ENCODE measurements around the gene PODXL.

PODXL gene

DNA sequence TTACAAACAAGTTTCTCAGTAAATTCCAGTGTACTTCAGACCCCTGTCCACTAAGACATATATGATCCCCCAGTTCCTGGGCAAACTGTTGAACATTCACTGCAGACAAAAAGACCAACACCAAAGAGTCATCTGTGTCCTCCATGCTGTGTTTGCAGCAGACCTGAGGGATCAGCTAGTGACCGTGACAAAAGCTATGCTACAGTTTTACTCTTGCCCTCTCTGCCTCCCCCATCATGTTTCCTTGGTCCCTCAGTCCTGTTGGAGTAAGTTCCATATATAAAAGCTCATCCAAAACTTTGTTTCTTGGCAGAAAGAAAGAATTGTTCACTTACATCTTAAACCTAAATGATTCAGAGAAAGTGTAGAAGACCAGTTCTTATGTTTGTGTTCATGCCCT, 56.1 kb downstream of the PODXL start:
- ChIA-PET POLR2A (no interaction called here), CTCF (interaction anchor here (0.6 to 11.1 kb wide), 4 partner anchors 9 to 151 kb away, joined by 3 to 145 read pairs (median 60); no protein-coding TSS in a partner anchor)
- no peak for DNase-seq (ENCODE audit: low read depth, low spot score)
- TF ChIP-seq, protein P1, sequence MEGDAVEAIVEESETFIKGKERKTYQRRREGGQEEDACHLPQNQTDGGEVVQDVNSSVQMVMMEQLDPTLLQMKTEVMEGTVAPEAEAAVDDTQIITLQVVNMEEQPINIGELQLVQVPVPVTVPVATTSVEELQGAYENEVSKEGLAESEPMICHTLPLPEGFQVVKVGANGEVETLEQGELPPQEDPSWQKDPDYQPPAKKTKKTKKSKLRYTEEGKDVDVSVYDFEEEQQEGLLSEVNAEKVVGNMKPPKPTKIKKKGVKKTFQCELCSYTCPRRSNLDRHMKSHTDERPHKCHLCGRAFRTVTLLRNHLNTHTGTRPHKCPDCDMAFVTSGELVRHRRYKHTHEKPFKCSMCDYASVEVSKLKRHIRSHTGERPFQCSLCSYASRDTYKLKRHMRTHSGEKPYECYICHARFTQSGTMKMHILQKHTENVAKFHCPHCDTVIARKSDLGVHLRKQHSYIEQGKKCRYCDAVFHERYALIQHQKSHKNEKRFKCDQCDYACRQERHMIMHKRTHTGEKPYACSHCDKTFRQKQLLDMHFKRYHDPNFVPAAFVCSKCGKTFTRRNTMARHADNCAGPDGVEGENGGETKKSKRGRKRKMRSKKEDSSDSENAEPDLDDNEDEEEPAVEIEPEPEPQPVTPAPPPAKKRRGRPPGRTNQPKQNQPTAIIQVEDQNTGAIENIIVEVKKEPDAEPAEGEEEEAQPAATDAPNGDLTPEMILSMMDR (IDR thresholded peaks at IDR 0.05; ENCODE audit: insufficient read depth, low read length, missing control alignments) = no peak
- H3K4me3 ChIP-seq (ENCODE audit: low read depth, low read length) = no peak overlapping the region

DNA sequence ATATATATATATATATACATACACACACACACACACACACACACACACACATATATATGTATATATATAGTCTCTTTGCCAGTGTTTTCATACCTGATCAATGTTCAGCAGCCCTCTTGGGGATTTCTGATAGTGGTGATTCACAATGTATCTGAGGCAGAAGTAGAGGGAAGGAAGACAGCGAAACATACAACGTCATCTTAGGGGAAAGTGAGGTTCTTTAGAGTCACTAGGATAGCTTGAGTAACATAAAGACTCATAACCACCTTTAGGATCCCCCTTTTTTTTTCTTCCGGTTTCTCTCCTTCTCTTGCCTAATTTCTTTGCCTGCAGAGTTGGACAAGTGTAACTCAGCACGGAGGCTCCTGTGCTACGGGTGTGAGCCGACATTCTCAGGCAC, 56.6 kb downstream of the PODXL start:
- ChIA-PET POLR2A (no interaction called here), CTCF (interaction anchor here (0.6 to 11.1 kb wide), 3 partner anchors 9 to 94 kb away, joined by 5 to 145 read pairs (median 114); no protein-coding TSS in a partner anchor)
- TF ChIP-seq, protein P1 (IDR thresholded peaks at IDR 0.05; ENCODE audit: insufficient read depth, low read length, missing control alignments) = no peak
- no peak for DNase-seq (ENCODE audit: low read depth, low spot score)
- no peak overlapping the region for H3K4me3 ChIP-seq (ENCODE audit: low read depth, low read length)

DNA sequence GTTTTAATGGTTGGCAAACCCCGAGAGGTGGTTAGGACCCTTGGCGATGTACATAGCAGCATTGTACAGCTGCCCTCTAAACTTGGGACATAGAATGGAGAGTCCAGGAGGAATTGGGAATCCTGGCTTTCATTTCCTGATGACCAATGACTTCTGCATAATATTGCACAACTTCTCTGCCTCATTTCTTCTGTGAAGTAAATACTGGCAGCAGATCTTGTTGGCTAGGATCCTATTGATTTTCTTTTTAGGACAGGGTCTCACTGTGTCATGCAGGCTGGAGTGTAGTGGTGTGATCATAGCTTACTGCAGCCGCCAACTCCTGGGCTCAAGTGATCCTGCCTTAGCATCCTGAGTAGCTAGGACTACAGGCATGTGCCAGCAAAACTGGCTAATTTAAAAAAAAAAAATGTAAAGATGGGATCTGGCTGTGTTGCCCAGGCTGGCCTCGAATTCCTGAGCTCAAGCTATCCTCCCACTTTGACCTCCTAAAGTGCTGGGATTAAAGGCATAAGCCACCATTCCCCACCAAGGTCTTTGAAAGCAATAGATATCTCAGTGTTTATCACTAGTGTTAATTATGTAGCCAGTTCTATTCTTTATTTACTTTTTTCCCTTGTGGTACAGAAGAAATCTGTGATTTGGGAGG, 58.1 kb downstream of the PODXL start:
- CTCF ChIA-PET = interaction anchor here (0.9 to 9.1 kb wide), 3 partner anchors 10 to 157 kb away, joined by 3 to 145 read pairs (median 7); no protein-coding TSS in a partner anchor
- H3K4me3 ChIP-seq (ENCODE audit: low read depth, low read length) = no peak overlapping the region
- TF ChIP-seq, protein P1 (IDR thresholded peaks at IDR 0.05; ENCODE audit: insufficient read depth, low read length, missing control alignments) = no peak
- DNase-seq (ENCODE audit: low read depth, low spot score) = no peak
- POLR2A ChIA-PET = interaction anchor here (0.6 kb wide), 1 partner anchor 16 kb away, joined by 3 read pairs; no protein-coding TSS in a partner anchor

DNA sequence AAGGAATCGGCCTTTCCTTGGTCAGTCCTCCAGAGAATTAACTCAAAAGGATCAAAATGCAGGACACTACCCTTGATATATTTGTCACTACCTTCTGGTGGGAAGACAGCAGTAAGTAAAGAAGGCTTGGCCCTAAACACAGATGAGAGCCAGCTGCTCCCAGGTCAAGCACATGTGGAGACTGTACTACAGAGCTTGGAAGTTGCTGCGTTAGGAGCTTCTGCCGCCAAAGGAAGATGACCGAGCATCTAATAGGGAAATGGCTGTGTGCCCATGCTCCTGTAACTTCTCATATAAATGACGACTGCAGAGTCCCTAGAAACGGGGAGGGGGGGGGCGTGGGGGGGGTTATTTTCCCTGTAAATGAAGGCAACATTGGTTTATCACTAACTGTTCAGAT, 59.0 kb downstream of the PODXL start:
- POLR2A ChIA-PET = no interaction called here
- TF ChIP-seq, protein P1 (IDR thresholded peaks at IDR 0.05; ENCODE audit: insufficient read depth, low read length, missing control alignments) = no peak
- DNase-seq (ENCODE audit: low read depth, low spot score) = no peak
- H3K4me3 ChIP-seq (ENCODE audit: low read depth, low read length) = no peak overlapping the region
- CTCF ChIA-PET = interaction anchor here (0.8 to 9.1 kb wide), 4 partner anchors 12 to 192 kb away, joined by 3 to 145 read pairs (median 5); no protein-coding TSS in a partner anchor

DNA sequence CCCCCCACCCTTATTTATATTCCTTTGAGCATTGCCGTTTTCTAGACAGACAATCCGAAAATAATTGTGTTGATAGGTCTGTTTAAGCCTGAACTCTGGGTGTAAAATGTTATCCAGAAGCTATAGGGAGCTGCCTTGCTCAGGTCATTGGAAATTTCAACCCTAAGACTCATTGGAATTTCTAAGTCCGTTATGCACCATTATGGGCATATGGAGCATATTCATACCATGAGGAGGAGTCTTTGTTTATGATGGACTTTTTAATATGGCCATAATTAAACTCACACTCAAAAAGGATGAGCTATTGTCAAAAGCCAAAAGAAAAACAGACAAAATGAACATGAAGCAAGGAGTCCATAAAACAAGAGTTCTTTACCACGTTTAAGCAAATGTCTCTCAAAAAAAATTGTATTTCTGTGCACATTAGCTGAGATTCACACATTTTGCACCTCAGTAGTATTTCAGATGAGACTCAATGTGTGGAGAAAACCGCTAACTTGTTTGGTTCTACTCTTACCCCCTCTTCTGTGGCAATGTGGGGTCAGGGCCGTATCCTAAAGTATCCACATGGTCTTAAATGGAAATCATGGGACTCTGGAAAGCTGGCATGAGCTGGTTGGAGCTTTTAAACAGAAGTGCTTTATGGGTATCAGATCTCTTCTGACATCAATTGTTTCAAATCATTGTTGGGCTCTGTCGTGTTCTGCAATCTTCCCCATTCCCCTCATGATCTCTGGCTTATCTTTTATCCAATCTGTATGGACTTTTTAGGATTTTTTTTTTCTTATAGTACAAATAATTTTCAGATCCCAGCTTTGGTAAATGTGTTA, 60.5 kb downstream of the PODXL start:
- TF ChIP-seq, protein P1 (IDR thresholded peaks at IDR 0.05; ENCODE audit: insufficient read depth, low read length, missing control alignments) = no peak
- POLR2A ChIA-PET = no interaction called here
- DNase-seq (ENCODE audit: low read depth, low spot score) = no peak
- CTCF ChIA-PET = interaction anchor here (0.6 to 10.7 kb wide), 4 partner anchors 10 to 284 kb away, joined by 3 to 114 read pairs (median 4); no protein-coding TSS in a partner anchor
- no peak overlapping the region for H3K4me3 ChIP-seq (ENCODE audit: low read depth, low read length)

DNA sequence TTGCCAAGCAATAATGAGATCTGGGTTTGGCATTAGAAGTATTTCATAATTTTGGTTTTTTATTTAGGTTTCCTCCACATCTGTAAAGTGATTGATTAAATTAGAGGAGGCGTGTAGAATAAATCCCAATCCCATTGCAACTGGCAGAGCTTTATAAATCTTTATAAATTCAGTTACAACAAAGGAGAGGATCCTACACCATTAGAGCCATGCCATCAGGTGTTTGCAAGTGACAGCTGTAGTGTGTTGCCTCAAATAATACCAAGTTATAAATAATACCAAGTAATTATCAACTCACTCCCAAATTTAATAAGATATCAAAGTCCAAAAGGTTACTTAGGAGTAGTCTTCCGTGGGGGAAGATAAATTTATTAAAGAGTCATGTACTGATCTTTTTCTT, 62.2 kb downstream of the PODXL start:
- CTCF ChIA-PET = interaction anchor here (1.0 to 10.7 kb wide), 3 partner anchors 11 to 51 kb away, joined by 3 to 114 read pairs (median 40); no protein-coding TSS in a partner anchor

More for the DNA sequence above, 62.2 kb downstream of the PODXL start:
- no peak for DNase-seq (ENCODE audit: low read depth, low spot score)
- POLR2A ChIA-PET = no interaction called here
- TF ChIP-seq, protein P1 (IDR thresholded peaks at IDR 0.05; ENCODE audit: insufficient read depth, low read length, missing control alignments) = no peak
- no peak overlapping the region for H3K4me3 ChIP-seq (ENCODE audit: low read depth, low read length)
